OCI-LY7 (cell line): ENCODE measurements around the gene ZCCHC4.

Experiments used
- CTCF ChIP-seq: fragments of 200-600 bp; sonication (generic); conservative IDR thresholded peaks from 2 replicates; pipeline ENCODE4 v1.5.1; 2014; ENCODE audit warnings: mild to moderate bottlenecking, antibody characterized with exemption, low read length, moderate library complexity, mixed read lengths
- EZH2phosphoT487 ChIP-seq: fragments of 200-600 bp; sonication (generic); IDR thresholded peaks from 2 replicates; pipeline ENCODE4 v1.6.1; 2018; ENCODE audit warnings: low read depth, borderline replicate concordance, mild to moderate bottlenecking, mixed run types, antibody characterized with exemption, low read length, moderate library complexity, mixed read lengths

- TF ChIP-seq CTCF (no peak), EZH2phosphoT487 (no peak)
These were observed 91.1 kb downstream of the ZCCHC4 start for GRCh38 chr4:25403699-25404098.
